K562 (cell line): ENCODE results near the gene PHLDB1. TPM values are rescaled to one million over a fixed set of nuclear protein-coding genes. Genes with fewer than 3 reads are reported as not detected.

Experiments used
- E2F8 ChIP-seq: fragments of 450-650 bp; IDR thresholded peaks from 2 replicates; pipeline ENCODE4 v1.7.1; 2018; ENCODE audit warnings: mild to moderate bottlenecking, low read depth; ENCODE audit not compliant: partially characterized antibody
- SRSF1 ChIP-seq: fragments of 200-400 bp; formaldehyde crosslinking; IDR thresholded peaks from 2 replicates; pipeline ENCODE4 v1.6.1; 2017; ENCODE audit warnings: mild to moderate bottlenecking, low read depth, low read length, moderate library complexity
- ZNF444 ChIP-seq: fragments of 250-450 bp; sonication (Bioruptor Pico); IDR thresholded peaks from 2 replicates; pipeline ENCODE4 v1.4.0; 2020; ENCODE audit warnings: mild to moderate bottlenecking, moderate library complexity
- polyA plus RNA-seq, 8 experiments: library from polyadenylated mRNA; depleted of rRNA in 4 of 8; stranded (reverse) in 5 of 8; unstranded in 3 of 8; fragments of >200 nt; fragmentation: Nextera tagmentation in 2 of 8; fragmentation: Illumina TruSeq in 1 of 8; extraction: Ambion mirVana in 2 of 8; extraction: Trizol in 1 of 8; gene quantifications; 2 replicates each; pipeline versions ENCODE4 v1.2.1 to v1.2.3, GENCODE V29; 2011 to 2014; ENCODE audit warnings: inconsistent platforms in 1 of 8, missing spikeins in 1 of 8
- total RNA-seq, 7 experiments: library from RNA; depleted of rRNA in 6 of 7; stranded (reverse); fragments of >200 nt in 6 of 7; fragmentation: Illumina TruSeq in 2 of 7; extraction: Trizol in 2 of 7; gene quantifications; 2 replicates each; pipeline versions ENCODE4 v1.2.1 to v1.2.3, GENCODE V29; 2011 to 2021; ENCODE audit warnings: low replicate concordance in 1 of 7
- TF ChIP-seq, protein P1 (sequence below): fragments of 200-600 bp; sonication (generic); IDR thresholded peaks from one replicate; pipeline ENCODE4 v1.6.1; 2012; ENCODE audit warnings: mild to moderate bottlenecking, low read depth, low read length, inconsistent platforms
- TF ChIP-seq, protein P2 (sequence below): sonication (generic); formaldehyde crosslinking; IDR thresholded peaks from 2 replicates; pipeline ENCODE4 v1.8.1; 2023; ENCODE audit warnings: missing genetic modification reagents, mild to moderate bottlenecking, borderline replicate concordance

PHLDB1 gene
- total and polyA plus RNA-seq, 9 of the 15 experiments (the other 6 are each of a cell fraction or from before 2014, with no cell fraction given), result 2.0 to 28.7 (median 16.2) TPM

DNA sequence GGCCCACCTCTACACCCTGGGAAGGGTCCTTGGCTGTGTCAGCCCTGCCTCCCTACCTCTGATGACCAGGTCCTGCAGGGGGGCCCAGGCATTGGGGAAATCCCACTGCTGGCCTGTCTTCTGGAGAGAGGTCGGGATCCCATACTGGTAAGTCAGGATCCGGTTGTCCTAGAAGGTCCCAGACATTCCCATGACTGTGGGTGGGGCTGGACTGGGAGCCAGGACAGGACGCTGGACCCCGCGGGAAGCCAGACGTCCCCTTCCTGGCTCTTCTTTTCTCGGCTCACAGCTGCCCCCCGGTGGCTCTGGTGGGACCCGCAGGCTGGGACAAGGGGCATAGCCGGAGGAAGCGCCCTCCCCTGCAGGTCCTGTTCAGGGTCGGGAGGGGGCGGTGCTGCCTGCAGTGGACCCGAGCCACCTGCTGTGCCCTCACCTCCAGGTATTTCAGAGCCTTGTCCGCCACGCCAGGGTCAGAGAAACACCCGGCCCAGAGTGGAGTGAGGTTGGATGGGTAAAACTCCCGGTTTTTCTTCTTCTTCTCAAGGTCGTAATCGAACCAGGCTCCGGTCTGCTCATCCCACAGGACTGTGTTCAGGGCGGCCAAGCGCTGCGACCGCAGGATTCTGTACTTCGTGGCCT, 52.0 kb downstream of the PHLDB1 start (continued):
- TF ChIP-seq SRSF1 (no peak), ZNF444 (CRISPR knock-in tag) (no peak), E2F8 (no peak)
- TF ChIP-seq, protein P1, sequence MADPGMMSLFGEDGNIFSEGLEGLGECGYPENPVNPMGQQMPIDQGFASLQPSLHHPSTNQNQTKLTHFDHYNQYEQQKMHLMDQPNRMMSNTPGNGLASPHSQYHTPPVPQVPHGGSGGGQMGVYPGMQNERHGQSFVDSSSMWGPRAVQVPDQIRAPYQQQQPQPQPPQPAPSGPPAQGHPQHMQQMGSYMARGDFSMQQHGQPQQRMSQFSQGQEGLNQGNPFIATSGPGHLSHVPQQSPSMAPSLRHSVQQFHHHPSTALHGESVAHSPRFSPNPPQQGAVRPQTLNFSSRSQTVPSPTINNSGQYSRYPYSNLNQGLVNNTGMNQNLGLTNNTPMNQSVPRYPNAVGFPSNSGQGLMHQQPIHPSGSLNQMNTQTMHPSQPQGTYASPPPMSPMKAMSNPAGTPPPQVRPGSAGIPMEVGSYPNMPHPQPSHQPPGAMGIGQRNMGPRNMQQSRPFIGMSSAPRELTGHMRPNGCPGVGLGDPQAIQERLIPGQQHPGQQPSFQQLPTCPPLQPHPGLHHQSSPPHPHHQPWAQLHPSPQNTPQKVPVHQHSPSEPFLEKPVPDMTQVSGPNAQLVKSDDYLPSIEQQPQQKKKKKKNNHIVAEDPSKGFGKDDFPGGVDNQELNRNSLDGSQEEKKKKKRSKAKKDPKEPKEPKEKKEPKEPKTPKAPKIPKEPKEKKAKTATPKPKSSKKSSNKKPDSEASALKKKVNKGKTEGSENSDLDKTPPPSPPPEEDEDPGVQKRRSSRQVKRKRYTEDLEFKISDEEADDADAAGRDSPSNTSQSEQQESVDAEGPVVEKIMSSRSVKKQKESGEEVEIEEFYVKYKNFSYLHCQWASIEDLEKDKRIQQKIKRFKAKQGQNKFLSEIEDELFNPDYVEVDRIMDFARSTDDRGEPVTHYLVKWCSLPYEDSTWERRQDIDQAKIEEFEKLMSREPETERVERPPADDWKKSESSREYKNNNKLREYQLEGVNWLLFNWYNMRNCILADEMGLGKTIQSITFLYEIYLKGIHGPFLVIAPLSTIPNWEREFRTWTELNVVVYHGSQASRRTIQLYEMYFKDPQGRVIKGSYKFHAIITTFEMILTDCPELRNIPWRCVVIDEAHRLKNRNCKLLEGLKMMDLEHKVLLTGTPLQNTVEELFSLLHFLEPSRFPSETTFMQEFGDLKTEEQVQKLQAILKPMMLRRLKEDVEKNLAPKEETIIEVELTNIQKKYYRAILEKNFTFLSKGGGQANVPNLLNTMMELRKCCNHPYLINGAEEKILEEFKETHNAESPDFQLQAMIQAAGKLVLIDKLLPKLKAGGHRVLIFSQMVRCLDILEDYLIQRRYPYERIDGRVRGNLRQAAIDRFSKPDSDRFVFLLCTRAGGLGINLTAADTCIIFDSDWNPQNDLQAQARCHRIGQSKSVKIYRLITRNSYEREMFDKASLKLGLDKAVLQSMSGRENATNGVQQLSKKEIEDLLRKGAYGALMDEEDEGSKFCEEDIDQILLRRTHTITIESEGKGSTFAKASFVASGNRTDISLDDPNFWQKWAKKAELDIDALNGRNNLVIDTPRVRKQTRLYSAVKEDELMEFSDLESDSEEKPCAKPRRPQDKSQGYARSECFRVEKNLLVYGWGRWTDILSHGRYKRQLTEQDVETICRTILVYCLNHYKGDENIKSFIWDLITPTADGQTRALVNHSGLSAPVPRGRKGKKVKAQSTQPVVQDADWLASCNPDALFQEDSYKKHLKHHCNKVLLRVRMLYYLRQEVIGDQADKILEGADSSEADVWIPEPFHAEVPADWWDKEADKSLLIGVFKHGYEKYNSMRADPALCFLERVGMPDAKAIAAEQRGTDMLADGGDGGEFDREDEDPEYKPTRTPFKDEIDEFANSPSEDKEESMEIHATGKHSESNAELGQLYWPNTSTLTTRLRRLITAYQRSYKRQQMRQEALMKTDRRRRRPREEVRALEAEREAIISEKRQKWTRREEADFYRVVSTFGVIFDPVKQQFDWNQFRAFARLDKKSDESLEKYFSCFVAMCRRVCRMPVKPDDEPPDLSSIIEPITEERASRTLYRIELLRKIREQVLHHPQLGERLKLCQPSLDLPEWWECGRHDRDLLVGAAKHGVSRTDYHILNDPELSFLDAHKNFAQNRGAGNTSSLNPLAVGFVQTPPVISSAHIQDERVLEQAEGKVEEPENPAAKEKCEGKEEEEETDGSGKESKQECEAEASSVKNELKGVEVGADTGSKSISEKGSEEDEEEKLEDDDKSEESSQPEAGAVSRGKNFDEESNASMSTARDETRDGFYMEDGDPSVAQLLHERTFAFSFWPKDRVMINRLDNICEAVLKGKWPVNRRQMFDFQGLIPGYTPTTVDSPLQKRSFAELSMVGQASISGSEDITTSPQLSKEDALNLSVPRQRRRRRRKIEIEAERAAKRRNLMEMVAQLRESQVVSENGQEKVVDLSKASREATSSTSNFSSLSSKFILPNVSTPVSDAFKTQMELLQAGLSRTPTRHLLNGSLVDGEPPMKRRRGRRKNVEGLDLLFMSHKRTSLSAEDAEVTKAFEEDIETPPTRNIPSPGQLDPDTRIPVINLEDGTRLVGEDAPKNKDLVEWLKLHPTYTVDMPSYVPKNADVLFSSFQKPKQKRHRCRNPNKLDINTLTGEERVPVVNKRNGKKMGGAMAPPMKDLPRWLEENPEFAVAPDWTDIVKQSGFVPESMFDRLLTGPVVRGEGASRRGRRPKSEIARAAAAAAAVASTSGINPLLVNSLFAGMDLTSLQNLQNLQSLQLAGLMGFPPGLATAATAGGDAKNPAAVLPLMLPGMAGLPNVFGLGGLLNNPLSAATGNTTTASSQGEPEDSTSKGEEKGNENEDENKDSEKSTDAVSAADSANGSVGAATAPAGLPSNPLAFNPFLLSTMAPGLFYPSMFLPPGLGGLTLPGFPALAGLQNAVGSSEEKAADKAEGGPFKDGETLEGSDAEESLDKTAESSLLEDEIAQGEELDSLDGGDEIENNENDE, result no peak
- TF ChIP-seq, protein P2, sequence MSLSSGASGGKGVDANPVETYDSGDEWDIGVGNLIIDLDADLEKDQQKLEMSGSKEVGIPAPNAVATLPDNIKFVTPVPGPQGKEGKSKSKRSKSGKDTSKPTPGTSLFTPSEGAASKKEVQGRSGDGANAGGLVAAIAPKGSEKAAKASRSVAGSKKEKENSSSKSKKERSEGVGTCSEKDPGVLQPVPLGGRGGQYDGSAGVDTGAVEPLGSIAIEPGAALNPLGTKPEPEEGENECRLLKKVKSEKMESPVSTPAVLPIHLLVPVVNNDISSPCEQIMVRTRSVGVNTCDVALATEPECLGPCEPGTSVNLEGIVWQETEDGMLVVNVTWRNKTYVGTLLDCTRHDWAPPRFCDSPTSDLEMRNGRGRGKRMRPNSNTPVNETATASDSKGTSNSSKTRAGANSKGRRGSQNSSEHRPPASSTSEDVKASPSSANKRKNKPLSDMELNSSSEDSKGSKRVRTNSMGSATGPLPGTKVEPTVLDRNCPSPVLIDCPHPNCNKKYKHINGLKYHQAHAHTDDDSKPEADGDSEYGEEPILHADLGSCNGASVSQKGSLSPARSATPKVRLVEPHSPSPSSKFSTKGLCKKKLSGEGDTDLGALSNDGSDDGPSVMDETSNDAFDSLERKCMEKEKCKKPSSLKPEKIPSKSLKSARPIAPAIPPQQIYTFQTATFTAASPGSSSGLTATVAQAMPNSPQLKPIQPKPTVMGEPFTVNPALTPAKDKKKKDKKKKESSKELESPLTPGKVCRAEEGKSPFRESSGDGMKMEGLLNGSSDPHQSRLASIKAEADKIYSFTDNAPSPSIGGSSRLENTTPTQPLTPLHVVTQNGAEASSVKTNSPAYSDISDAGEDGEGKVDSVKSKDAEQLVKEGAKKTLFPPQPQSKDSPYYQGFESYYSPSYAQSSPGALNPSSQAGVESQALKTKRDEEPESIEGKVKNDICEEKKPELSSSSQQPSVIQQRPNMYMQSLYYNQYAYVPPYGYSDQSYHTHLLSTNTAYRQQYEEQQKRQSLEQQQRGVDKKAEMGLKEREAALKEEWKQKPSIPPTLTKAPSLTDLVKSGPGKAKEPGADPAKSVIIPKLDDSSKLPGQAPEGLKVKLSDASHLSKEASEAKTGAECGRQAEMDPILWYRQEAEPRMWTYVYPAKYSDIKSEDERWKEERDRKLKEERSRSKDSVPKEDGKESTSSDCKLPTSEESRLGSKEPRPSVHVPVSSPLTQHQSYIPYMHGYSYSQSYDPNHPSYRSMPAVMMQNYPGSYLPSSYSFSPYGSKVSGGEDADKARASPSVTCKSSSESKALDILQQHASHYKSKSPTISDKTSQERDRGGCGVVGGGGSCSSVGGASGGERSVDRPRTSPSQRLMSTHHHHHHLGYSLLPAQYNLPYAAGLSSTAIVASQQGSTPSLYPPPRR (CRISPR knock-in tag), result no peak
